GM12878 (cell line): ENCODE results near the gene KIAA0930. TPM values are rescaled to one million over a fixed set of nuclear protein-coding genes. Genes with fewer than 3 reads are reported as not detected.

Experiments
- ATAC-seq: fragments of 200-7000 bp; cut with Tn5 transposase; 3 replicates; pipeline ENCODE4 v1.9.1; 2020; ENCODE audit warnings: mild to moderate bottlenecking, moderate library complexity
- BruUV-seq: library from RNA; stranded (reverse); fragments of 400-500 nt; replicated peaks from 2 replicates; lab custom pipeline; 2021; lab: Mats Ljungman, UMichigan
- CTCF ChIA-PET: fragments of 300-600 bp; sonication (Branson Sonifier 250); formaldehyde crosslinking; extraction: SDS; loops from one replicate; lab custom pipeline; 2021; ENCODE audit warnings: inconsistent platforms; lab: Yijun Ruan, JAX
- POLR2A ChIA-PET: fragments of 350-600 bp; formaldehyde crosslinking; extraction: SDS; loops from one replicate; lab custom pipeline; 2021; ENCODE audit warnings: inconsistent platforms; lab: Charles Lee
- RAD21 ChIA-PET: fragments of 300-600 bp; sonication (Branson Sonifier 250); formaldehyde crosslinking; loops from one replicate; lab custom pipeline; 2023; ENCODE audit warnings: antibody characterized with exemption; ENCODE audit not compliant: unreplicated experiment; lab: Charles Lee
- SMC1A ChIA-PET: fragments of 300-600 bp; sonication (Branson Sonifier 250); formaldehyde crosslinking; loops from one replicate; lab custom pipeline; 2023; ENCODE audit not compliant: unreplicated experiment, uncharacterized antibody; lab: Charles Lee
- DNase-seq: peaks from one replicate; pipeline ENCODE4 v3.0.0-alpha.2; 2011; ENCODE audit warnings: low read depth, low spot score
- FAIRE-seq: peaks from 3 replicates; lab custom pipeline; 2011; peaks lifted over from hg19 to GRCh38; lab: Jason Lieb, UNC
- H2AFZ ChIP-seq: 2 replicates; pipeline ENCODE4 v1.6.0; 2011; ENCODE audit warnings: low read depth, low read length, control low read depth; ENCODE audit not compliant: control insufficient read depth
- H3K27ac ChIP-seq: 2 replicates; pipeline ENCODE4 v1.5.1; 2011; ENCODE audit warnings: control low read depth; ENCODE audit not compliant: control insufficient read depth, insufficient read depth
- H3K27me3 ChIP-seq, 2 experiments: replicated peaks in 1 of 2; 2 replicates each; pipeline versions ENCODE4 v1.6.0 to v1.6.1; 2011; ENCODE audit warnings: low read length in 1 of 2; ENCODE audit not compliant: control insufficient read depth in 2 of 2, insufficient read depth in 2 of 2
- H3K36me3 ChIP-seq, 2 experiments: 2 replicates each; pipeline ENCODE4 v1.5.1; 2011; ENCODE audit warnings: low read length in 1 of 2; ENCODE audit not compliant: control insufficient read depth in 2 of 2, insufficient read depth in 2 of 2
- H3K4me1 ChIP-seq: 2 replicates; pipeline ENCODE4 v1.6.1; 2011; ENCODE audit warnings: mild to moderate bottlenecking, low read length, moderate library complexity, mixed read lengths; ENCODE audit not compliant: control insufficient read depth, insufficient read depth
- H3K4me2 ChIP-seq: 2 replicates; pipeline ENCODE4 v1.6.0; 2011; ENCODE audit warnings: control low read depth; ENCODE audit not compliant: control insufficient read depth, insufficient read depth
- H3K4me3 ChIP-seq: fragments of 200-600 bp; sonication (generic); 2 replicates; pipeline ENCODE4 v1.5.1; 2016
- H3K79me2 ChIP-seq: 2 replicates; pipeline ENCODE4 v1.6.0; 2011; ENCODE audit warnings: low read length; ENCODE audit not compliant: control insufficient read depth, insufficient read depth
- H3K9ac ChIP-seq: 2 replicates; pipeline ENCODE4 v1.8.0; 2011; ENCODE audit warnings: low read length, control low read depth, mixed read lengths; ENCODE audit not compliant: control insufficient read depth, insufficient read depth
- H3K9me3 ChIP-seq: replicated peaks from 3 replicates; pipeline ENCODE4 v1.5.1; 2011; ENCODE audit warnings: mild to moderate bottlenecking, low read length; ENCODE audit not compliant: control insufficient read depth, insufficient read depth
- H4K20me1 ChIP-seq: 2 replicates; pipeline ENCODE4 v1.6.0; 2011; ENCODE audit not compliant: control insufficient read depth, insufficient read depth
- MLLT1 ChIP-seq: fragments of 450-650 bp; IDR thresholded peaks from 2 replicates; pipeline ENCODE4 v1.6.1; 2016; ENCODE audit warnings: mild to moderate bottlenecking
- POLR2A ChIP-seq: IDR thresholded peaks from 2 replicates; pipeline ENCODE4 v1.6.1; 2011; ENCODE audit warnings: low read depth, mild to moderate bottlenecking, low read length
- RCOR1 ChIP-seq: conservative IDR thresholded peaks from 2 replicates; pipeline ENCODE4 v1.6.1; 2012; ENCODE audit warnings: low read depth, low read length, improper control_type of control experiment
- WGBS: methylation state at CpG from one replicate; pipeline ENCODE4 v1.1.6; 2016; ENCODE audit warnings: low lambda C conversion rate; ENCODE audit not compliant: insufficient replicate concordance, insufficient coverage; ENCODE audit errors: missing lambda C conversion rate; 5-methylcytosine and 5-hydroxymethylcytosine counted together
- in situ Hi-C: fragments of 300-500 bp; cut with MboI; formaldehyde crosslinking; loops from 9 replicates; pipeline ENCODE4 v1.14.3; 2018; ENCODE audit warnings: mixed read lengths
- intact Hi-C: fragments of 100-400 bp; cut with micrococcal nuclease; formaldehyde crosslinking; loops from one replicate; pipeline ENCODE4 v1.14.2; 2022; ENCODE audit not compliant: unreplicated experiment
- polyA plus RNA-seq, 11 experiments: library from polyadenylated mRNA; depleted of rRNA in 4 of 11; unstranded in 6 of 11; stranded (reverse) in 5 of 11; fragments of >200 nt; fragmentation: Nextera tagmentation in 4 of 11; fragmentation: Illumina TruSeq in 1 of 11; extraction: Ambion mirVana in 4 of 11; extraction: Trizol in 1 of 11; gene quantifications; 1 replicate in 1 of 11; 2 replicates in 10 of 11; pipeline versions ENCODE4 v1.2.1 to v1.2.3, GENCODE V29; 2011 to 2016; ENCODE audit warnings: inconsistent platforms in 2 of 11, missing spikeins in 2 of 11, low read depth in 1 of 11
- total RNA-seq, 4 experiments: library from RNA; depleted of rRNA in 3 of 4; stranded (reverse); fragments of >200 nt in 3 of 4; fragmentation: Illumina TruSeq in 1 of 4; extraction: Trizol in 1 of 4; gene quantifications; 2 replicates each; pipeline versions ENCODE4 v1.2.1 to v1.2.3, GENCODE V29; 2013 to 2021

KIAA0930 gene
- total and polyA plus RNA-seq, 10 of the 15 experiments (the other 5 are each of a cell fraction or from before 2014, with no cell fraction given), result 3.6 to 125 (median 46.3) TPM

GRCh38 chr22:45227645-45228400 lies 12.9 kb downstream of the KIAA0930 start:
- DNase-seq, result no peak
- CTCF ChIA-PET, result no interaction called here
- peaks cover 8% of the 10 kb centered on the region for H3K4me1 ChIP-seq
- SMC1A ChIA-PET, result no interaction called here
- H3K27ac ChIP-seq, result no peak overlapping the region
- no peak overlapping the region for H3K4me2 ChIP-seq
- in situ Hi-C loops, result no loop called here
- BruUV-seq, result no TSS peak
- FAIRE-seq, result no peak
- no peaks in the 10 kb centered on the region for H3K27me3 ChIP-seq
- WGBS, result 94% methylated on average over 16 of the region's 16 CpGs
- POLR2A ChIA-PET, result no interaction called here
- peaks cover 40% of the 10 kb centered on the region for H3K79me2 ChIP-seq
- TF ChIP-seq RCOR1, result no peak
- no peak for ATAC-seq
- no peaks in the 10 kb centered on the region for H3K9me3 ChIP-seq
- RAD21 ChIA-PET, result no interaction called here
- H3K36me3 ChIP-seq, result peaks cover 0 to 1% of the 10 kb centered on the region in 2 experiments; a peak in 1 of 4 replicates
- no peak overlapping the region for H3K4me3 ChIP-seq
- H3K9ac ChIP-seq, result no peak overlapping the region
- H2AFZ ChIP-seq, result no peak overlapping the region
- no peaks in the 10 kb centered on the region for H4K20me1 ChIP-seq
- intact Hi-C loops, result no loop called here

- SMC1A ChIA-PET, result no interaction called here
- Histone ChIP-seq H3K79me2 (peaks cover 35% of the 10 kb centered on the region), H3K27ac (no peak overlapping the region), H3K9me3 (no peaks in the 10 kb centered on the region), H2AFZ (no peak overlapping the region), H3K27me3 (no peaks in the 10 kb centered on the region), H3K4me3 (no peak overlapping the region), H3K4me1 (peaks cover 15% of the 10 kb centered on the region), H3K9ac (no peak overlapping the region), H4K20me1 (no peaks in the 10 kb centered on the region), H3K36me3 (peaks cover 0 to 1% of the 10 kb centered on the region in 2 experiments; a peak in 1 of 4 replicates), H3K4me2 (no peak overlapping the region)
- TF ChIP-seq MLLT1 (no peak), POLR2A (peak; percentile 45; the same call in 1 of the 2 replicates)
- intact Hi-C loops, result no loop called here
- RAD21 ChIA-PET, result no interaction called here
- BruUV-seq, result no TSS peak
- in situ Hi-C loops, result no loop called here
- WGBS, result 70% methylated on average over 17 of the region's 17 CpGs
- ATAC-seq (no peak), FAIRE-seq (no peak), DNase-seq (no peak)
- CTCF ChIA-PET, result no interaction called here
- POLR2A ChIA-PET, result no interaction called here
Observed at GRCh38 chr22:45226503-45227186, 14.0 kb downstream of the KIAA0930 start.
